HG03066 (cell line): ENCODE measurements around the gene SOWAHC.

Experiments used
- ATAC-seq: cut with Tn5 transposase; IDR thresholded peaks from one replicate; pipeline ENCODE4 v1.9.1; 2021; ENCODE audit warnings: low read depth; ENCODE audit not compliant: unreplicated experiment

SOWAHC gene

DNA sequence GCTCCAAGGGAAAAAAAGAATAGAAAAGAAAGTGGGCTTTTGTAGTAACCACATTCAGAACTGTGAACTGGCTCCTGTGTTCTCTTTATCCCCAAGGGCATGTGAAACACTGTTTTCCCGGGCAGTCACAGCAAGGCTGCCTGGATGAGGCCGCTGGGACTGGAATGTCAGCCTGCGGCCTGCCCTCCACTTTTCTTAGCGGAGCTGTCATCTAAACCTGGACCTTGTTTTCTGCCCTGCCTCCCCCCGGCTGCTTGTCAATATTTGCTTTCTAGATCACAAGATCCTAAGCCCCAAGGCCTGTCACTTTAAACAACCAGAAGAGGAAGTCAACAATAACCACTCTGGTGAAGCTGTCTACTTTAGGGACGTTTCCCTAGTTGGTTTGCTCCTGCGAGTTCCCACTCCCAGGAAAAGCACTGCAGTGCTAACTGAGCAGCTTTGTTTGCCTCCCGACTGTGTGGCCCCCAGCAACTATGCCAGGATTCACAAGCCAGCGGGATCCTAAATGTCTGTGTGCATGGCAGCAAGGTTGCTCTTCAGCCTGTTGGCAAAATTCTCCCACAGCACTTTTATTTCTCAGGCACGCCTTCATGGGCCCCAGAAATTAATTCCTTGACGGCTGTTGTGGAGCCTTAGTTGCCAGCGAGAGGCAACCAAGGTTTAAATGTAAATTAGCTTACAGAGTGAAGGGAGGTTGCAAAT, 30.6 kb downstream of the SOWAHC start:
- no peak for ATAC-seq

DNA sequence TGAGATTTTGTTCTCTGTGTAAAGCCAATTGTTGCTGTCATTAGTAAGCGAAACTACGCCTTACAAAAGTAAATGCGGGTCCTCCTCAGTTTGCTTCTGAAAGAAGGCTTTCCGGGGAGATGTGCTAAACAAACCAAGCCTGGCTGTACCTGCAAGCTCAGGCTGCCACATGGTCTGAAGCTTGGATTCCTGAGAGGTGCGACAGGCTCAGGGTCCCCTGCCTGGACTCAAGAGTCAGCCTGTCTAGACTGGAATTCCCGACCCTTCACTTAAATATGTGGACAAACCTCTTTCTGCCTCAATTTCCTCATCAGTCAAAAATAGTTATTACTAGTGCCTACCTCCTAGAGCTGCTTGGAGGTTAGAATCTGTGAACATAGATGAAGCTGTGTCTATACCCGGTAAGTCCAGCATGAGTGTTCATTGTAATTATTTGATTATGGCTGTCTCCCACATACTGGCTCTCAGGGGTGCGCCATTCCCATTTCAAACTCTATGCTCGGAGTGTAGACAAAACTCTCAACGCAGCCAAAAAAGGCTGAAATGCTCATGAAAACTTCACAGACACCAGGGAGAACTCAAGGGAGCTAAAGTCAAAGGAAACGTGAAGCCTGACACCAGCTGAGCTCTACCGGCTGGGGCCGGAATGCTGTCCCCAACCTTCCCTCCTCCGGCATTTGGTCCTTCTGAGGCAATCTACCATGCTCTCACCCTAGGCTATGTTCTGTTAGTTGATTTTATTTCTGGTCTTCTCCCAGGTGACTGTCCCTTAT, 31.4 kb downstream of the SOWAHC start:
- ATAC-seq, result no peak

DNA sequence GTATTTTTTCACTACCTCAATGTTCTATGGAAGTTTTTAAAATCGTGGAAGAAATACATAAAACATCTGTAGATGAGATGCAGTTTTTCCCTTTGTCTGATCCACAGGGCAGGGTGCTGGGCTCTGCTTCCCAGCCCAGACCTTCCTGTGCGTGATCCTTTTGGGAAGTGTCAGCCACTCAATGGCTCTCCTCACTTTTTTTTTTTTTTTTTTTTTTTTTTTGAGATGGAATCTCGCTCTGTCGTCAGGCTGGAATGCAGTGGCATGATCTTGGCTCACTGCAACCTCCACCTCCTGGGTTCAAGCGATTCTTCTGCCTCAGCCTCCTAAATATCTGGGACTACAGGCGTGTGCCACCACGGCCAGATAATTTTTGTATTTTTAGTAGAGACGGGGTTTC, 32.8 kb downstream of the SOWAHC start:
- ATAC-seq, result no peak

DNA sequence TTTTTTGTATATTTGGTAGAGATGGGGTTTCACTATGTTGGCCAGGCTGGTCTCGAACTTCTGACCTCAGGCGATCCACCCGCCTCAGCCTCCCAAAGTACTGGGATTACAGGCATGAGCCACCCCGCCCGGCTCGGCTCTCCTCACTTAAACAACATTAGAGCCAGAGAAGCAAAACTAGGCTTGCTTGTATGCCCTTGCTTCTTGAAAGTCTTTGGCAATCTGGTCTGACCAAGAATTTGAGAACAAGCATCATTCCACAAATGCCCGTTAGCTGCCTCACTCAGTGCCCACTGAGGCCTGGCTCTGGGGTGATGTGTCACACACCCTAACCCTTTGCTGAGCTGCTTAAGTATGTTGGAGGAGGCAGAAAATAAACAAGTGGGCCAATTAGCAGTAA, 33.5 kb downstream of the SOWAHC start:
- no peak for ATAC-seq

DNA sequence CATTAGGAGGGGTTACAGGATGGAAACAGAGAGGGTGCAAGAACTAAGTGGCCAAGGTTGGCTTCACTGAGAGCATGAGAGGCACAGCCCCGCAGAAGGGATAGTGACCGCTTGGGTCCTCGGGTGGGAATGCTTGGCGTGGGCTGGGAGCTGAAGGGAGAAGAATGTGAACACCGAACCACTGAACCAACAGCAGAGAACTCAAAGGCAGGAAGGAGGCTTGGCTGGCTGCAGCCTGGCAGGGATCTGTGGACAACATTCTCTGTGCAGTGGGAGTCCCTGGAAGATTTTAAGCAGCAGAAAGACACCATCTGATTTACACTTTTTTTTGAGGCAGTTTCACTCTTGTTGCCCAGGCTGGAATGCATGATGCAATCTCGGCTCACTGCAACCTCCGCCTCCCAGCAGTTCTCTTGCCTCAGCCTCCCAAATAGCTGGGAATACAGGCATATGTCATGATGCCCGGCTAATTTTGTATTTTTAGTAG, 33.9 kb downstream of the SOWAHC start:
- ATAC-seq, result no peak

DNA sequence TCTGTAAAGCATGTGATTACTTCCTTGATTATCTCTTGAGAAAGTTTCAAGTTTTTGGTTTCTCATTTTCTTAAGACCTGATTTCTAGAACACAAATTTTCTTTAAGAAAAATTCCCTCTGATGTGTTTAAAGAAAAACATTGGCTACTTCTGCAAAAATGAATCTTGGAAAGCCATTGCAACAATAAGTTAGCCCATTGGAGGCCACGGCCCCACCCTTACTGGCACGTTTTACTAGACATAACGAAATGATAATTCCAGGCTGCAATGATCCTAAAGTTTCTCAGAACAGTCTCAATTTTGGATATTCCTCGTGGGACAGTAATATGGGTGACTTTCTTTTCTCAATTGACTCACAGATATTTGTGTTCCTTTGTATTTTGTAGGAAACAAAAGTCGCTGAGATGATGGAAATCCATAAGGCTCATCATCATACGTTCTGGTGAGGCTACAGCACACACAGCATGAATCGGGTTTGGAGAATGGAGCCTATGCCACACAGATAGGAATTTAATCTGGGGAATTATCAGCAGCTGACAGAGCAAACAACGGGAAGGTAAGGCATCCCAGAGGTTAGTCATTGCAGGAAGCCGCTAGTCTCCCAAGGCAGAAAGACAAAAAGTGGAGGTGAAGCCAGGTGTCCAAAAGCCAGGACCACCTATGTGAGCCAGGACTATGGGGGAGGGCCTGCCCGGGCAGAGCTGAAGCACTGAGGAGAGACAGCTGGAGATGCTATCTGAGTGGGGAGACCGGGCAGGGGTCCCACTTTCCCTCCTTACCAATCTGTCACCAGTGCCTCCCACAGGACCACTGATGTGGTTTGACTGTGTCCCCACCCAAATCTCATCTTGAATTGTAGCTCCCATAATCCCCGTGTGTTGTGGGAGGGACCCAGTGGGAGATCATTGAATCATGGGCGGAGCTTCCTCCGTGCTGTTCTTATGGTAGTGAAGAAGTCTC, 35.9 kb downstream of the SOWAHC start:
- no peak for ATAC-seq

DNA sequence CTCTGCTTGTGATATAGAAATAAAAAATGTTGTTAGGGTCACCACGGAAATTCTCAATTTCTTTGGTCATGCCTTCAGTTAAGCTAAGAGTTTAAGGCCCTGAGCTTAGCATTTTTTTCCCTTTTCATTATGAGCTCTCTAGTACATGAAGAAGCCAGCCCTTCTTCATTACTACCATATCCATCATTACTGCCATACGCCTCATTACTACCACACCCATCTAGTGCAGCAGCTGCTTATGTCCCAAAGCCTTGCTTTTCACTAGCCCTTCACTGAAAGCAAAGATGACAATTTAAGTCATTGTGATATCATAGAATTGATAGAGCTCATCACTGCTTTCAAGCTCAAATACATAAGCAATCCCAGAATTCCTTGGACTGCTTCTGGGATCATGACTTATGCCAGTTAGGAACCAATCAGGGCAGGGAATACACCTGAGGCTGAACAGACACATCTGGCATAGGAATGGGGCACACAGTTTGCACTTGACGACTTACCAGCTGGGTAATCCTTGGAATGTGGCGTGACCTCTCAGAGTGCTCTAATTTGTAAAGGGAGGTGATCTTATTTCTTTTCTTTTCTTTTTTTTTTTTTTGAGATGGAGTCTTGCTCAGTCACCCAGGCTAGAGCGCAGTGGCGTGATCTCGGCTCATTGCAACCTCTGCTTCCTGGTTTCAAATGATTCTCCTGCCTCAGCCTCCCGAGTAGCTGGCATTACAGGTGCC, 40.3 kb downstream of the SOWAHC start:
- ATAC-seq, result no peak

DNA sequence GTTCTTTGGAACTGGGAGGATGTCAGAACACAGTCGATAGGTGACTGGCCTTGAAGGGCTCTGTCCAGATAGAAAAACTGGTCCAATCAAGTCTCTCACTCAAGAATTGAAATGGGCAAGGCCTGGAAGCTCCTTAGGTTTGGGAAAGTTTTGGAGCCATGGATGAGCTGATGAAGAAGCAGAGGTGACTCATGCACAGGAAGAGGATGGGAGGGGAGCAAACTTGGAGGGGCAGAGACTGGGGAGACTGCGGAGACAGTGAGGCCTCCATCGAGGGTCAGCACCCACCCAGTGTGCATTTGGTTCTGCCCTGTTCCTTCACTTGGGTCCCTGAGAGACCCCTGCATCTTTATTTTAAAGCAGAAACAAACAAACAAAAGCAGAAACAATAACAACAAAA, 41.1 kb downstream of the SOWAHC start:
- no peak for ATAC-seq

DNA sequence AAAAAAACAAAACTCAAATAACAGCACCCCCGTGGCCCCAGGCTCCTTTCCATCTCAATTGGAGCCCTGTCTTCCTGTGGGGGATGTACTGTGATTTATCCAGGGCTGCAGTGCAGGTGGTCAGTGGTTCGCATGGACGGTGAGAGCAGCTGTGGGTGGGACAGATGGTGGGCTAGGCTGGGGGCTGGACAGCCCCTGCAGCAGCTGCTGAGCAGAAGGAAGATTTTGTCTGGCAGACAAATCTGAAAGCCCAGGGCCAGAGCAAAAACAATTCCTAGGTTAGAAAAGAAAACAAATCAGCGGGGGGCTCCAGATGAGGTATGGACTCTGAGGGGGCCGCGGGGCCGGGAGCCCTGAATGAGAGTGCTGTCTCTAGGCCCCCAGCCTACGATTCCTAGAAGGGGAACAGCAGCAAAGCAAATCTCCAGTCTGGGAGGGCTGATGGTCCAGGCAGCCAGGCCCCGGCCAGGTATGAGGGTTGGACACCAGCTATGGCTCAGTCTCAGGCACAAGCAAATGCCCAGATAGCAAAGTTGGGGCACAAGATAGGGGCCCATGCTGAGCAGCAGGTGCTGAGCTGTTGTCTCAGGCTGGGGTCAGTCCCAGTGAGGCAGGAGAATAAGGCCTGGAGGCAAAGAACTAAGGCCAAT, 45.4 kb downstream of the SOWAHC start:
- no peak for ATAC-seq

DNA sequence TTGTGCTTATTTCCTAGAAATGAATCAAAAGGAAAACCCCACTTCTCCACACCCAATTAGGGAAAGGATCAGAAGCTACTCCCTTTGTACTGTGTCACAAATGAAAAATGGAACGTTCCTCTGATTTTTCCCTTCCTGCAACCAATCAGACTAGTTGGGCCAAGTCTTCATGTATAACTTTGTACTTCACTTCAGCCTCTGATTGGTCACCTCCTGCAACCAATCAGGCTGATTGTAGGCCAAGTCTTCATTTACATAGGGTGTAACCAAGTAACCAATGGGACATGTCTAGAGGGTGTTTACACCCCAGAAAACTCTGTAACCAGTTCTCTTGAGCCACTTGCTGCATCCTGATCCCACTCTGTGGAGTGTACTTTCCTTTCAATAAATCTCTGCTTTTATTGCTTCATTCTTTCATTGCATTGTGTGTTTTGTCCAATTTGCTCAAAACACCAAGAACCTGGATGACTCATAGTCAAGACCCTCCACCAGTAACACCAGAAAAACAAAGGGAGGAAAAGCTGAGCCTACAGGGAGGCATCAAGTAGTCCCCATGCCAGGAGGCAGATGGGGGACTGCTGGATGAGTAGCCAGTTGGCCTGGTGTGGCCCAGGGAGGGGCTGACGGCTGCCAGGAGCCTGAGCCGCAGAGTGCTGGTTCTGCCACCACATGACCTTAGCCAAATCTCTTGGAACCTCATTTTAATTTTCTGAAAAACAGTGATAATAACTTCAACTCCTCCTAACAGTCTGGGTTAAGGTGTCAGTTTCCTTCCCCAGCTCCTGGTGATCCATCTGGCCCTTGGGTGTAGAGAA, 46.1 kb downstream of the SOWAHC start:
- ATAC-seq, result no peak

DNA sequence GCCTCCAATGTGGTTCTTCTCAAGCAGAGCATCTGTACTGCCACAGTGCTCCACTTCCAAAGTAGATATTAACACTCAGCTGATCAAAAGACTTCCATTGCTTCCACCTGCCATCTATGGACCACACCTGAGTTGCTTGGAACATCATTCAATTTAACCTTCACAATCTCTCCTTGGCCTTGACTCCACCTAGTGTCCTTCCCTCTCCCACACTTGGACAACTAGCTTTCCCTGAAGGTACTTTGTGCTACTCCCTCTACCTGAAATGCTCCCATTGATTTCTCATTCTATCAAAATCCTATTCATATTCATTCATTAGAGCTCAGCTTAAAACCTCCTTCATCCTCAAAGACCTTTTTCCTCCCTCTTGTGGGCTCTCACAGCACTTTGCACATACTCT, 48.7 kb downstream of the SOWAHC start:
- no peak for ATAC-seq

DNA sequence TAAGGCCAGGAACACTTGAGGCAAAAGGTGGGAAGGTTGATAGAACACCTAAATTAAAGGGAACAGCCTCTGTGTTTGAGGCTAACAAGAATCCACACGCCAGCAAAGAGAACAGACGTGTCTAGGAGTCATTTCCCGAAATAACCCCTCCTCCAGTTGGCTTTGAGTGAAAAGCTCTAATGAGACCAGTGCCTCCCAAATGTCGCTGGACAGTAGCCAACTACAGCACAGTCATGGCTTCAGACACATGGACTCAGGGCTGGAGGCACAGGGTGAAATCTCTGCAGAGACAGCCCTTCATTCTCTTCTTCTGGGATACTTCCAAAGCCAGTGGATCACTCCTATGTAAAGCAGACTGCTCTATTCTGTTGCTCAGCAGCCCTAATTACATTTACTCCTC, 49.6 kb downstream of the SOWAHC start:
- ATAC-seq, result no peak

DNA sequence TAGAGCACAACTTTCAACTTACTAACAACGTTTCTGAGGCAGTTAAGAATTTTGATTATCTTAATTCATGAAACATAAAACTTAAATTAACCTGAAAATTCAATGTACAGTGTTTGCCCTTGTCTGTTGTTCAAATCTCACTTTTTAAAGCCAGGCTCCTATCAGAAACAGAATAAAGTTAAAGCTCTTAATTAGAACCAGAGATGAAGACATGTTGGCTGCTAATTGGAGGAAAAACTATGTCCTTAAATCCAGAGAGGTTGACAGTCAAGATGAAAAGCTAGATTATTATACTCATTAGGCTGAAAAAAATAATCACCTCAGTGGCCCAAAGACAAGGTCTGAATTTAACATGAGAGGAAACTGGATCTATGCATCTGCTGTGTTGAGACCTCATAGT, 52.3 kb downstream of the SOWAHC start:
- no peak for ATAC-seq
